HepG2 (cell line): ENCODE measurements around the gene STN1. TPM values are rescaled to one million over a fixed set of nuclear protein-coding genes. Genes with fewer than 3 reads are reported as not detected.

Experiments
- BRF2 ChIP-seq: sonication (generic); formaldehyde crosslinking; IDR thresholded peaks from 2 replicates; pipeline ENCODE4 v1.8.1; 2022; ENCODE audit warnings: mild to moderate bottlenecking, missing genetic modification reagents
- CAMTA2 ChIP-seq: sonication (generic); formaldehyde crosslinking; IDR thresholded peaks from 2 replicates; pipeline ENCODE4 v1.4.0; 2020; ENCODE audit warnings: mild to moderate bottlenecking, missing genetic modification reagents, borderline replicate concordance
- CBX1 ChIP-seq: IDR thresholded peaks from one replicate; pipeline ENCODE4 v1.6.1; 2016; ENCODE audit warnings: antibody characterized with exemption, low read depth
- CTCF ChIP-seq: sonication (generic); formaldehyde crosslinking; IDR thresholded peaks from 2 replicates; pipeline ENCODE4 v1.5.0; 2020; ENCODE audit warnings: mild to moderate bottlenecking, missing genetic modification reagents, moderate library complexity
- E2F2 ChIP-seq: sonication (generic); formaldehyde crosslinking; IDR thresholded peaks from 2 replicates; pipeline ENCODE4 v1.4.0; 2020; ENCODE audit warnings: missing genetic modification reagents, borderline replicate concordance
- GATA4 ChIP-seq: sonication (generic); IDR thresholded peaks from 2 replicates; pipeline ENCODE4 v1.6.1; 2016; ENCODE audit warnings: antibody characterized with exemption, low read depth, borderline replicate concordance
- KDM1A ChIP-seq: IDR thresholded peaks from 2 replicates; pipeline ENCODE4 v1.6.1; 2016; ENCODE audit warnings: missing compliant biosample characterization
- KDM5A ChIP-seq: fragments of 200-600 bp; sonication (generic); IDR thresholded peaks from 2 replicates; pipeline ENCODE4 v1.7.0; 2018; ENCODE audit warnings: antibody characterized with exemption, mild to moderate bottlenecking, low read length, borderline replicate concordance
- MBNL3 ChIP-seq: fragments of 250-450 bp; sonication (Bioruptor Pico); conservative IDR thresholded peaks from 2 replicates; pipeline ENCODE4 v1.8.0; 2022; ENCODE audit warnings: mild to moderate bottlenecking, inconsistent platforms
- PAWR ChIP-seq: sonication (generic); formaldehyde crosslinking; IDR thresholded peaks from 2 replicates; pipeline ENCODE4 v1.4.0; 2020; ENCODE audit warnings: missing genetic modification reagents, mild to moderate bottlenecking, borderline replicate concordance
- PLSCR1 ChIP-seq: sonication (generic); formaldehyde crosslinking; IDR thresholded peaks from 2 replicates; pipeline ENCODE4 v1.5.0; 2020; ENCODE audit warnings: missing genetic modification reagents, mild to moderate bottlenecking, borderline replicate concordance
- REPIN1 ChIP-seq: sonication (generic); formaldehyde crosslinking; IDR thresholded peaks from 2 replicates; pipeline ENCODE4 v1.8.0; 2022; ENCODE audit warnings: missing genetic modification reagents, low read depth, mild to moderate bottlenecking, borderline replicate concordance
- RFXANK ChIP-seq: IDR thresholded peaks from 2 replicates; pipeline ENCODE4 v1.6.1; 2016
- TBL1XR1 ChIP-seq: fragments of 150-350 bp; IDR thresholded peaks from 2 replicates; pipeline ENCODE4 v1.6.1; 2014; ENCODE audit warnings: borderline replicate concordance, low read length; ENCODE audit not compliant: partially characterized antibody
- TIGD3 ChIP-seq: sonication (generic); formaldehyde crosslinking; IDR thresholded peaks from 2 replicates; pipeline ENCODE4 v1.5.1; 2020; ENCODE audit warnings: mild to moderate bottlenecking, missing genetic modification reagents, borderline replicate concordance
- ZBTB39 ChIP-seq: sonication (generic); formaldehyde crosslinking; IDR thresholded peaks from 2 replicates; pipeline ENCODE4 v1.5.0; 2020; ENCODE audit warnings: missing genetic modification reagents
- ZMYM4 ChIP-seq: sonication (generic); formaldehyde crosslinking; IDR thresholded peaks from 2 replicates; pipeline ENCODE4 v1.8.1; 2023; ENCODE audit warnings: mild to moderate bottlenecking, missing genetic modification reagents
- ZNF20 ChIP-seq: sonication (generic); formaldehyde crosslinking; IDR thresholded peaks from 2 replicates; pipeline ENCODE4 v1.4.0; 2020; ENCODE audit warnings: mild to moderate bottlenecking, moderate library complexity, missing genetic modification reagents
- ZNF326 ChIP-seq: sonication (generic); formaldehyde crosslinking; IDR thresholded peaks from 2 replicates; pipeline ENCODE4 v1.4.0; 2020; ENCODE audit warnings: missing genetic modification reagents, borderline replicate concordance
- ZNF354B ChIP-seq: sonication (generic); formaldehyde crosslinking; IDR thresholded peaks from 2 replicates; pipeline ENCODE4 v1.8.0; 2022; ENCODE audit warnings: mild to moderate bottlenecking, missing genetic modification reagents
- ZNF557 ChIP-seq: sonication (generic); formaldehyde crosslinking; IDR thresholded peaks from 2 replicates; pipeline ENCODE4 v1.4.0; 2020; ENCODE audit warnings: missing genetic modification reagents
- polyA plus RNA-seq, 8 experiments: library from polyadenylated mRNA; depleted of rRNA in 3 of 8; stranded (reverse) in 7 of 8; unstranded in 1 of 8; fragments of >200 nt; fragmentation: Illumina TruSeq in 4 of 8; extraction: Trizol in 4 of 8; gene quantifications; 2 replicates each; pipeline versions ENCODE4 v1.2.1 to v1.2.3, GENCODE V29; 2011 to 2016; ENCODE audit warnings: low read depth in 4 of 8, missing spikeins in 1 of 8, mixed read lengths in 1 of 8; ENCODE audit not compliant: insufficient read depth in 1 of 8
- total RNA-seq, 5 experiments: library from RNA; depleted of rRNA; stranded (reverse); fragments of >200 nt; fragmentation: Illumina TruSeq; extraction: Trizol; gene quantifications; 2 replicates each; pipeline ENCODE4 v1.2.3, GENCODE V29; 2016; ENCODE audit warnings: low read depth in 1 of 5

The STN1 gene
- total and polyA plus RNA-seq, 2 of the 13 experiments (the other 11 are each of a cell fraction or from before 2014, with no cell fraction given) = 17.6 to 22.7 TPM

GRCh38 chr10:103918053-103918846 lies at the start of gene STN1 (continued):
- peak; percentile 47 for TF ChIP-seq CTCF (CRISPR knock-in tag)
- TF ChIP-seq KDM5A = peak; percentile 64
- peak; percentile 45 for TF ChIP-seq CBX1
- TF ChIP-seq ZNF557 (CRISPR knock-in tag) = peak; percentile 37; the same call in 1 of the 2 replicates
- peak; percentile 59 for TF ChIP-seq REPIN1 (CRISPR knock-in tag)
- TF ChIP-seq PAWR (CRISPR knock-in tag) = no peak
- 0 out of 2 replicates have a peak, but pooled peaks have one; percentile 40 for TF ChIP-seq BRF2 (CRISPR knock-in tag)
- no peak for TF ChIP-seq TIGD3 (CRISPR knock-in tag)
- no peak for TF ChIP-seq ZBTB39
- no peak for TF ChIP-seq MBNL3 (CRISPR knock-in tag)
- TF ChIP-seq KDM1A (CRISPR knock-in tag) = peak; percentile 43; the same call in 1 of the 2 replicates
- TF ChIP-seq ZNF326 (CRISPR knock-in tag) = no peak
- peak; percentile 39; the same call in 1 of the 2 replicates for TF ChIP-seq GATA4
- no peak for TF ChIP-seq ZNF20 (CRISPR knock-in tag)
- TF ChIP-seq TBL1XR1 = no peak
- peak; percentile 93 for TF ChIP-seq ZMYM4 (CRISPR knock-in tag)
- TF ChIP-seq E2F2 (CRISPR knock-in tag) = no peak
- TF ChIP-seq PLSCR1 (CRISPR knock-in tag) = no peak
- TF ChIP-seq RFXANK (CRISPR knock-in tag) = no peak
- no peak for TF ChIP-seq ZNF354B
- no peak for TF ChIP-seq CAMTA2
